C4-2B (cell line): ENCODE data around the gene EIF4B.

Source experiments
- CTCF ChIP-seq: fragments of 450-650 bp; conservative IDR thresholded peaks from 2 replicates; pipeline ENCODE4 v1.5.1; 2017; ENCODE audit warnings: mild to moderate bottlenecking
- ZFX ChIP-seq: fragments of 450-650 bp; IDR thresholded peaks from 2 replicates; pipeline ENCODE4 v1.6.1; 2017

- TF ChIP-seq CTCF (no peak), ZFX (no peak)
Measured at GRCh38 chr12:53076461-53076860, 70.2 kb downstream of the EIF4B start.
